ENCODE data around the gene PCDHGC3.

The PCDHGC3 gene

GRCh38 chr5:141434006-141434405 lies 41.8 kb upstream of the PCDHGC3 start:
- Histone ChIP-seq H3K4me3 (ENCODE audit: low read depth, low read length) (no peak overlapping the region), H3K36me3 (no peaks in the 10 kb centered on the region), H3K27me3 (ENCODE audit: insufficient read depth, low read depth, severe bottlenecking) (no peaks in the 10 kb centered on the region), H3K27ac (no peak overlapping the region), H3K9me3 (ENCODE audit: severe bottlenecking) (no peaks in the 10 kb centered on the region)
- TF ChIP-seq, protein P1, sequence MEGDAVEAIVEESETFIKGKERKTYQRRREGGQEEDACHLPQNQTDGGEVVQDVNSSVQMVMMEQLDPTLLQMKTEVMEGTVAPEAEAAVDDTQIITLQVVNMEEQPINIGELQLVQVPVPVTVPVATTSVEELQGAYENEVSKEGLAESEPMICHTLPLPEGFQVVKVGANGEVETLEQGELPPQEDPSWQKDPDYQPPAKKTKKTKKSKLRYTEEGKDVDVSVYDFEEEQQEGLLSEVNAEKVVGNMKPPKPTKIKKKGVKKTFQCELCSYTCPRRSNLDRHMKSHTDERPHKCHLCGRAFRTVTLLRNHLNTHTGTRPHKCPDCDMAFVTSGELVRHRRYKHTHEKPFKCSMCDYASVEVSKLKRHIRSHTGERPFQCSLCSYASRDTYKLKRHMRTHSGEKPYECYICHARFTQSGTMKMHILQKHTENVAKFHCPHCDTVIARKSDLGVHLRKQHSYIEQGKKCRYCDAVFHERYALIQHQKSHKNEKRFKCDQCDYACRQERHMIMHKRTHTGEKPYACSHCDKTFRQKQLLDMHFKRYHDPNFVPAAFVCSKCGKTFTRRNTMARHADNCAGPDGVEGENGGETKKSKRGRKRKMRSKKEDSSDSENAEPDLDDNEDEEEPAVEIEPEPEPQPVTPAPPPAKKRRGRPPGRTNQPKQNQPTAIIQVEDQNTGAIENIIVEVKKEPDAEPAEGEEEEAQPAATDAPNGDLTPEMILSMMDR (IDR thresholded peaks at IDR 0.05; ENCODE audit: low read depth, low read length): no peak
- DNase-seq: no peak

DNA sequence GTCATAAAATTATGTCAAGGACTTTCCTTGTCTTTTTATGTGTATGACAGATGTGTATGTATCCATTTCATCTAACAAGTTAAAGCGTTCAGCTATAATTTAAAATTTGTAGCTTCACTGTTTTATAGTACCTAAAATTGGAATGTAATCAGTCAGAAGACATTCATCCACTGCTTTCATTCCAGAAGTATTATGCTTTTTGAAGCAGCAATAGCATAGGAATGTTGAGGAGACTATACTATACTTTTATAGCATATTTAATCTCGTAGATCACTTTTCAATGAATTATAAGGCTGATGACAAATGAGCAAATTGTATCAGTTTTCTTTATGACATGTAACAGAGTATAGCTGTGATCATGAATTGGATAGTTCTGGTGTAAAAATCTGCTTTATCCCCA lies 38.5 kb upstream of the PCDHGC3 start:
- no peak overlapping the region for H3K4me3 ChIP-seq (ENCODE audit: low read depth, low read length)
- no peak for DNase-seq
- no peaks in the 10 kb centered on the region for H3K27me3 ChIP-seq (ENCODE audit: insufficient read depth, low read depth, severe bottlenecking)
- H3K36me3 ChIP-seq: no peaks in the 10 kb centered on the region
- TF ChIP-seq, protein P1 (IDR thresholded peaks at IDR 0.05; ENCODE audit: low read depth, low read length): no peak
- H3K9me3 ChIP-seq (ENCODE audit: severe bottlenecking): no peaks in the 10 kb centered on the region
- H3K27ac ChIP-seq: no peak overlapping the region

DNA sequence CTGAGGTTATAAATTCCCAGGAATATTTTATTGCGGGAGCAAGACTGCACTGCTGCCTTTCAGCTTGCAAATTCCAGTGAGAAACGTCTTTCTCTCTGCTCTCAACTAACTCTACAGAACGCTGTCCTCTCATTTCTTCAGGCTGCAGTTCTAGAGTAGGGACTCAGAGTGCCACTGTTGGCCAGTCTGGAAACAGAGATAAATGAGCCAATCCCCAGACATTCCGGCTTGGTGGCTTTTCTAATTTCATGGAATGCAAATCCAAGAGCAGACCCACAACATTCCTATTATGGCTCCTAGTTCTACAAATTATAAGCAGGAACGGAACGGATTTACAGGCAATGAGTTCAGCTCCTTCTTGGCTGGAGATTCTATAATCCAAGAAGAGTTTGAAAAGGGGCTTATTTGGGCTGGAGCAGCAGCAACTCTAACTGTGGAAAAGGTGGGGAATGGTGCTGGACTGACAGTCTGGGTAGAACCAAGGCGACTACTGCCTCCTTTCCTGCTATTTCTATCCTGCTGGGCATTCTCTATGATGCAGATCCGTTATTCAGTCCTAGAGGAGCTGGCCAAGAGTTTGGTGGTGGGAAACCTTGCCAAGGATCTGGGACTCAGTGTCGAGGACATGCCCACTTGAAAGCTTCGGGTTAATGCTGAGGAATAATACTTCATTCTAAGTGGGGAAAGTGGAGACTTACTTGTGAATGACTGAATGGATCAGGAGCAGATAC lies 36.2 kb upstream of the PCDHGC3 start:
- no peak for DNase-seq
- Histone ChIP-seq H3K9me3 (ENCODE audit: severe bottlenecking) (no peaks in the 10 kb centered on the region), H3K27me3 (ENCODE audit: insufficient read depth, low read depth, severe bottlenecking) (no peaks in the 10 kb centered on the region), H3K36me3 (no peaks in the 10 kb centered on the region), H3K27ac (no peak overlapping the region), H3K4me3 (ENCODE audit: low read depth, low read length) (no peak overlapping the region)
- TF ChIP-seq, protein P1 (IDR thresholded peaks at IDR 0.05; ENCODE audit: low read depth, low read length): no peak

- no peak overlapping the region for H3K4me3 ChIP-seq (ENCODE audit: low read depth, low read length)
- H3K9me3 ChIP-seq (ENCODE audit: severe bottlenecking): no peaks in the 10 kb centered on the region
- TF ChIP-seq, protein P1 (IDR thresholded peaks at IDR 0.05; ENCODE audit: low read depth, low read length): no peak
- no peak overlapping the region for H3K27ac ChIP-seq
- H3K27me3 ChIP-seq (ENCODE audit: insufficient read depth, low read depth, severe bottlenecking): no peaks in the 10 kb centered on the region
- no peaks in the 10 kb centered on the region for H3K36me3 ChIP-seq
- DNase-seq: no peak
Observed at GRCh38 chr5:141440341-141440740, 35.4 kb upstream of the PCDHGC3 start.

DNA sequence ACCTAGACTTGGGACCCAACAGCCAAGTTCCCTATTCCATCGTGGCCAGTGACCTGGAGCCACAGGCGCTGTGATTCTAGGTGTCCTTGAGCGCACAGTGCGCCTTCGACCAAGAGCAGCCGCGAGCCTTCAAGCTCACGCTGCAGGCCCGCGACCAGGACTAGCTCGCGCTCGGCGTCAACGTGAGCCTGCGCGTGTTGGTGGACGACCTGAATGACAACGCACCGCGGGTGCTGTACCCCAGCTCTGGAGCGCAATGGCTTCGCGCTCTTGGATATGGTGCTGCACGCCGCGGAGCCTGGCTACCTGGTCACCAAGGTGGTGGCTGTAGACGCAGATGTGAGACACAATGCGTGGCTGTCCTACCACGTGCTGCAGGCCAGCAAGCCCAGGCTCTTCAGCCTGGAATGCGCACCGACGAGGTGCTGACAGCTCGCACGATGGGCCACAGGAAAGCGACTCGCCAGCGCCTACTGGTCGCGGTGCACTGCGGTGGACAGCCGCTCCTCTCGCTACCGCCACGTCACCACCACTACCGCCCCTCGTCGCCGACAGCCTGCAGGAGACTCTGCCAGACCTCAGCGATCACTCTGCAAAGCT lies 34.1 kb upstream of the PCDHGC3 start:
- no peak for DNase-seq
- Histone ChIP-seq H3K27ac (no peak overlapping the region), H3K9me3 (ENCODE audit: severe bottlenecking) (no peaks in the 10 kb centered on the region), H3K4me3 (ENCODE audit: low read depth, low read length) (no peak overlapping the region), H3K36me3 (no peaks in the 10 kb centered on the region), H3K27me3 (ENCODE audit: insufficient read depth, low read depth, severe bottlenecking) (no peaks in the 10 kb centered on the region)
- TF ChIP-seq, protein P1 (IDR thresholded peaks at IDR 0.05; ENCODE audit: low read depth, low read length): no peak

Data from WERI-Rb-1 (cell line).